Tibial artery (tissue), 4 donors: ENCODE measurements around the gene SCAPER.

Source experiments
- DNase-seq, 2 donors: peaks; one replicate each; pipeline ENCODE4 v3.0.0-alpha.2; 2019
- H3K27ac ChIP-seq, 2 donors: fragments of 200-600 bp; sonication (generic) in 1 of 2; 1 replicate in 1 of 2; 2 replicates in 1 of 2; pipeline ENCODE4 v1.5.1; 2018 to 2019; ENCODE audit warnings: mild to moderate bottlenecking in 1 of 2
- H3K27me3 ChIP-seq, 2 donors: fragments of 200-600 bp; sonication (generic) in 1 of 2; one replicate each; pipeline versions ENCODE4 v1.5.1 to v1.6.0; 2016 to 2019
- H3K36me3 ChIP-seq, 3 donors: fragments of 200-600 bp; sonication (generic) in 2 of 3; one replicate each; pipeline ENCODE4 v1.5.1; 2016 to 2019; ENCODE audit warnings: mild to moderate bottlenecking in 2 of 3
- H3K4me1 ChIP-seq, 4 donors: fragments of 200-600 bp; sonication (generic) in 2 of 4; 1 replicate in 3 of 4; 2 replicates in 1 of 4; pipeline ENCODE4 v1.5.1; 2016 to 2019
- H3K4me3 ChIP-seq, 2 donors: fragments of 200-600 bp; sonication (generic) in 1 of 2; 1 replicate in 1 of 2; 2 replicates in 1 of 2; pipeline ENCODE4 v1.5.1; 2018 to 2019; ENCODE audit warnings: mild to moderate bottlenecking in 2 of 2
- H3K9me3 ChIP-seq, 3 donors: fragments of 200-600 bp; sonication (generic) in 1 of 3; one replicate each; pipeline ENCODE4 v1.5.1; 2016 to 2019
- CTCF ChIP-seq, 2 experiments: fragments of 200-600 bp in 1 of 2; fragments of 450-650 bp in 1 of 2; IDR thresholded peaks; one replicate each; pipeline ENCODE4 v1.5.1; 2017 to 2019; ENCODE audit warnings: antibody characterized with exemption in 2 of 2, mild to moderate bottlenecking in 1 of 2, moderate library complexity in 1 of 2
- intact Hi-C: fragments of 100-400 bp; cut with DNase I; formaldehyde crosslinking; loops from one replicate; pipeline ENCODE4 v1.15.0; 2023; ENCODE audit warnings: low total_unique reads

Gene SCAPER

GRCh38 chr15:76809412-76810103 lies 95.6 kb downstream of the SCAPER start:
- TF ChIP-seq CTCF (IDR thresholded peaks at IDR 0.05), result no peak
- DNase-seq, result no peak
- no peaks in the 10 kb centered on the region for H3K27me3 ChIP-seq
- no peaks in the 10 kb centered on the region for H3K36me3 ChIP-seq
- H3K9me3 ChIP-seq, result no peaks in the 10 kb centered on the region
- no peak overlapping the region for H3K4me3 ChIP-seq
- H3K4me1 ChIP-seq, result no peaks in the 10 kb centered on the region
- intact Hi-C loops, result no loop called here
- no peak overlapping the region for H3K27ac ChIP-seq

GRCh38 chr15:76803049-76803571 lies 102.0 kb downstream of the SCAPER start:
- Histone ChIP-seq H3K4me3 (no peak overlapping the region), H3K36me3 (peaks cover 17 to 26% (median 18%) of the 10 kb centered on the region in 3 donors), H3K4me1 (no peaks in the 10 kb centered on the region), H3K27ac (no peak overlapping the region), H3K9me3 (no peaks in the 10 kb centered on the region), H3K27me3 (no peaks in the 10 kb centered on the region)
- intact Hi-C loops, result no loop called here
- DNase-seq, result no peak
- TF ChIP-seq CTCF (IDR thresholded peaks at IDR 0.05), result no peak

- intact Hi-C loops, result no loop called here
- Histone ChIP-seq H3K4me1 (no peaks in the 10 kb centered on the region), H3K4me3 (no peak overlapping the region), H3K36me3 (peaks cover 17 to 26% (median 18%) of the 10 kb centered on the region in 3 donors), H3K27me3 (no peaks in the 10 kb centered on the region), H3K9me3 (no peaks in the 10 kb centered on the region), H3K27ac (no peak overlapping the region)
- TF ChIP-seq CTCF (IDR thresholded peaks at IDR 0.05), result no peak
- no peak for DNase-seq
Measured at GRCh38 chr15:76802411-76802810, 102.7 kb downstream of the SCAPER start.

- no peaks in the 10 kb centered on the region for H3K9me3 ChIP-seq
- H3K27me3 ChIP-seq, result no peaks in the 10 kb centered on the region
- no peak for DNase-seq
- no peak overlapping the region for H3K27ac ChIP-seq
- peaks cover 17 to 30% (median 19%) of the 10 kb centered on the region in 3 donors for H3K36me3 ChIP-seq
- no peak for TF ChIP-seq CTCF (IDR thresholded peaks at IDR 0.05)
- intact Hi-C loops, result no loop called here
- no peak overlapping the region for H3K4me3 ChIP-seq
- H3K4me1 ChIP-seq, result no peaks in the 10 kb centered on the region
Measured at GRCh38 chr15:76799760-76800159, 105.4 kb downstream of the SCAPER start.

GRCh38 chr15:76795217-76795616 lies 109.9 kb downstream of the SCAPER start:
- no peaks in the 10 kb centered on the region for H3K4me1 ChIP-seq
- no peak for TF ChIP-seq CTCF (IDR thresholded peaks at IDR 0.05)
- no peak for DNase-seq
- H3K4me3 ChIP-seq, result no peak overlapping the region
- H3K27me3 ChIP-seq, result no peaks in the 10 kb centered on the region
- H3K36me3 ChIP-seq, result peaks cover 34 to 55% (median 40%) of the 10 kb centered on the region in 3 donors
- intact Hi-C loops, result no loop called here
- H3K27ac ChIP-seq, result no peak overlapping the region
- peaks cover 0 to 8% (median 0%) of the 10 kb centered on the region in 3 donors for H3K9me3 ChIP-seq
